Neural cell (in vitro differentiated cells): ENCODE results near the gene VPS13C. TPM values are rescaled to one million over a fixed set of nuclear protein-coding genes. Genes with fewer than 3 reads are reported as not detected.

Experiments
- H2AFZ ChIP-seq: fragments of 200-600, 300-800 bp; sonication (generic), shearing (Covaris generic); 2 replicates; pipeline ENCODE4 v1.6.0; 2014; ENCODE audit warnings: low read depth, mild to moderate bottlenecking, antibody characterized with exemption, low read length, moderate library complexity
- H3F3A ChIP-seq: fragments of 200-600 bp; shearing (Covaris generic); 2 replicates; pipeline ENCODE4 v1.6.1; 2016; ENCODE audit warnings: mild to moderate bottlenecking, moderate library complexity, mixed read lengths, antibody characterized with exemption, low read length; ENCODE audit not compliant: insufficient read depth, poor library complexity, severe bottlenecking
- H3K27ac ChIP-seq: fragments of 200-600, 300-800 bp; sonication (generic), shearing (Covaris generic); 2 replicates; pipeline ENCODE4 v1.5.1; 2014; ENCODE audit warnings: mild to moderate bottlenecking, low read length, moderate library complexity
- H3K27me3 ChIP-seq: fragments of 300-800, 200-600 bp; sonication (generic), shearing (Covaris generic); 2 replicates; pipeline ENCODE4 v1.6.0; 2014; ENCODE audit warnings: mild to moderate bottlenecking, low read depth, low read length, moderate library complexity; ENCODE audit not compliant: insufficient read depth
- H3K36me3 ChIP-seq: fragments of 300-800, 200-600 bp; sonication (generic), shearing (Covaris generic); 2 replicates; pipeline ENCODE4 v1.5.1; 2014; ENCODE audit warnings: mild to moderate bottlenecking, antibody characterized with exemption, low read length, moderate library complexity; ENCODE audit not compliant: insufficient read depth
- H3K4me2 ChIP-seq: fragments of 300-800, 200-600 bp; sonication (generic), shearing (Covaris generic); 2 replicates; pipeline ENCODE4 v1.6.0; 2014; ENCODE audit warnings: mild to moderate bottlenecking, low read length
- H3K4me3 ChIP-seq: fragments of 300-800, 200-600 bp; sonication (generic), shearing (Covaris generic); 2 replicates; pipeline ENCODE4 v1.5.1; 2014; ENCODE audit warnings: mild to moderate bottlenecking, low read length, moderate library complexity
- H3K79me2 ChIP-seq: fragments of 200-600 bp; shearing (Covaris generic); replicated peaks from 2 replicates; pipeline ENCODE4 v1.6.0; 2014; ENCODE audit warnings: mild to moderate bottlenecking, low read length, moderate library complexity; ENCODE audit not compliant: insufficient read depth
- H3K9ac ChIP-seq: fragments of 300-800, 200-600 bp; sonication (generic), shearing (Covaris generic); 2 replicates; pipeline ENCODE4 v1.6.1; 2016; ENCODE audit warnings: mild to moderate bottlenecking, low read length, mixed read lengths
- H3K9me2 ChIP-seq: fragments of 200-600 bp; shearing (Covaris generic); 2 replicates; pipeline ENCODE4 v1.6.1; 2016; ENCODE audit warnings: mild to moderate bottlenecking, low read length, mixed read lengths; ENCODE audit not compliant: insufficient read depth
- H3K9me3 ChIP-seq: fragments of 200-600, 300-800 bp; sonication (generic), shearing (Covaris generic); 2 replicates; pipeline ENCODE4 v1.6.1; 2016; ENCODE audit warnings: mild to moderate bottlenecking, mixed run types, low read length, moderate library complexity, mixed read lengths
- H4K20me1 ChIP-seq: fragments of 200-600 bp; shearing (Covaris generic); 2 replicates; pipeline ENCODE4 v1.6.1; 2016; ENCODE audit warnings: mild to moderate bottlenecking, mixed run types; ENCODE audit not compliant: insufficient read depth
- EP300 ChIP-seq: fragments of 450-650 bp; conservative IDR thresholded peaks from 2 replicates; pipeline ENCODE4 v1.6.1; 2014; ENCODE audit warnings: antibody characterized with exemption, mild to moderate bottlenecking, moderate library complexity; ENCODE audit not compliant: poor library complexity, severe bottlenecking
- EZH2 ChIP-seq: fragments of 200-600, 300-800 bp; shearing (Covaris generic), sonication (generic); IDR thresholded peaks from 2 replicates; pipeline ENCODE4 v1.6.1; 2014; ENCODE audit warnings: antibody characterized with exemption, low read length, borderline replicate concordance, mild to moderate bottlenecking; ENCODE audit not compliant: insufficient read depth, poor library complexity, severe bottlenecking
- MXI1 ChIP-seq: fragments of 450-650 bp; conservative IDR thresholded peaks from 2 replicates; pipeline ENCODE4 v1.6.1; 2014; ENCODE audit warnings: antibody characterized with exemption, mild to moderate bottlenecking; ENCODE audit not compliant: poor library complexity, severe bottlenecking
- POLR2AphosphoS5 ChIP-seq: IDR thresholded peaks from 2 replicates; pipeline ENCODE4 v1.6.1; 2012
- RAD21 ChIP-seq: fragments of 450-650 bp; conservative IDR thresholded peaks from 2 replicates; pipeline ENCODE4 v1.6.1; 2014; ENCODE audit warnings: antibody characterized with exemption, mild to moderate bottlenecking, moderate library complexity
- SMC3 ChIP-seq: fragments of 450-650 bp; conservative IDR thresholded peaks from 2 replicates; pipeline ENCODE4 v1.6.1; 2014; ENCODE audit warnings: antibody characterized with exemption, mild to moderate bottlenecking, moderate library complexity; ENCODE audit not compliant: poor library complexity
- TAF1 ChIP-seq: IDR thresholded peaks from 2 replicates; pipeline ENCODE4 v1.6.1; 2012; ENCODE audit warnings: low read depth
- polyA plus RNA-seq: library from polyadenylated mRNA; depleted of rRNA; stranded (reverse); fragments of >200 nt; gene quantifications from 2 replicates; pipeline ENCODE4 v1.2.3, GENCODE V29; 2014
- TF ChIP-seq, protein P1 (sequence below): fragments of 450-650 bp; IDR thresholded peaks from 2 replicates; pipeline ENCODE4 v1.5.1; 2014; ENCODE audit warnings: antibody characterized with exemption, mild to moderate bottlenecking, moderate library complexity; ENCODE audit not compliant: poor library complexity, severe bottlenecking
- TF ChIP-seq, protein P2 (sequence below): IDR thresholded peaks from 2 replicates; pipeline ENCODE4 v1.6.1; 2012; ENCODE audit warnings: borderline replicate concordance

The VPS13C gene
- polyA plus RNA-seq, 1 donor from 2014 or later = 92.6 TPM

DNA sequence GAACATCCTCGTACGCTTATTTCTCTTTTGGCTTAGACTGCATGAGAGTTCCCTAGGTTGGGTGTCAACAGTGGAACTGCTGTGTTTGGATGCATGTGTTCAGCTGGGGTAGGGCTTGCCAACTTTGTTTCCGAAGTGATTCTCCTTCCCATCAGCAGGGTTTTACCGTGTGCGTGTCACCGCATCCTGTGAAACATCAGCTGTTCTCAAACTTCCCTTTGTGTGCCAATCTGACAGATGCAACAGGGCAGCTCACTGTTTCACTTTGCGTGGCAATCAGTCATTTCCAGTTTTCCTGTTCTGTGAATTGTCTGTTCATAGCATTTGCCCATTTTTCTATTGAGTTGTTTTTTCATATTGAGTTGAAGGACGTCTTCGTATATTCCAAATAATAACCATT is 218.8 kb downstream of the VPS13C start:
- no peaks in the 10 kb centered on the region for H3K79me2 ChIP-seq
- H3K9me2 ChIP-seq = no peaks in the 10 kb centered on the region
- TF ChIP-seq EZH2 (no peak), MXI1 (no peak), TAF1 (no peak), EP300 (no peak), SMC3 (no peak), RAD21 (no peak), POLR2AphosphoS5 (no peak)
- TF ChIP-seq, protein P1, sequence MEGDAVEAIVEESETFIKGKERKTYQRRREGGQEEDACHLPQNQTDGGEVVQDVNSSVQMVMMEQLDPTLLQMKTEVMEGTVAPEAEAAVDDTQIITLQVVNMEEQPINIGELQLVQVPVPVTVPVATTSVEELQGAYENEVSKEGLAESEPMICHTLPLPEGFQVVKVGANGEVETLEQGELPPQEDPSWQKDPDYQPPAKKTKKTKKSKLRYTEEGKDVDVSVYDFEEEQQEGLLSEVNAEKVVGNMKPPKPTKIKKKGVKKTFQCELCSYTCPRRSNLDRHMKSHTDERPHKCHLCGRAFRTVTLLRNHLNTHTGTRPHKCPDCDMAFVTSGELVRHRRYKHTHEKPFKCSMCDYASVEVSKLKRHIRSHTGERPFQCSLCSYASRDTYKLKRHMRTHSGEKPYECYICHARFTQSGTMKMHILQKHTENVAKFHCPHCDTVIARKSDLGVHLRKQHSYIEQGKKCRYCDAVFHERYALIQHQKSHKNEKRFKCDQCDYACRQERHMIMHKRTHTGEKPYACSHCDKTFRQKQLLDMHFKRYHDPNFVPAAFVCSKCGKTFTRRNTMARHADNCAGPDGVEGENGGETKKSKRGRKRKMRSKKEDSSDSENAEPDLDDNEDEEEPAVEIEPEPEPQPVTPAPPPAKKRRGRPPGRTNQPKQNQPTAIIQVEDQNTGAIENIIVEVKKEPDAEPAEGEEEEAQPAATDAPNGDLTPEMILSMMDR = no peak
- TF ChIP-seq, protein P2, sequence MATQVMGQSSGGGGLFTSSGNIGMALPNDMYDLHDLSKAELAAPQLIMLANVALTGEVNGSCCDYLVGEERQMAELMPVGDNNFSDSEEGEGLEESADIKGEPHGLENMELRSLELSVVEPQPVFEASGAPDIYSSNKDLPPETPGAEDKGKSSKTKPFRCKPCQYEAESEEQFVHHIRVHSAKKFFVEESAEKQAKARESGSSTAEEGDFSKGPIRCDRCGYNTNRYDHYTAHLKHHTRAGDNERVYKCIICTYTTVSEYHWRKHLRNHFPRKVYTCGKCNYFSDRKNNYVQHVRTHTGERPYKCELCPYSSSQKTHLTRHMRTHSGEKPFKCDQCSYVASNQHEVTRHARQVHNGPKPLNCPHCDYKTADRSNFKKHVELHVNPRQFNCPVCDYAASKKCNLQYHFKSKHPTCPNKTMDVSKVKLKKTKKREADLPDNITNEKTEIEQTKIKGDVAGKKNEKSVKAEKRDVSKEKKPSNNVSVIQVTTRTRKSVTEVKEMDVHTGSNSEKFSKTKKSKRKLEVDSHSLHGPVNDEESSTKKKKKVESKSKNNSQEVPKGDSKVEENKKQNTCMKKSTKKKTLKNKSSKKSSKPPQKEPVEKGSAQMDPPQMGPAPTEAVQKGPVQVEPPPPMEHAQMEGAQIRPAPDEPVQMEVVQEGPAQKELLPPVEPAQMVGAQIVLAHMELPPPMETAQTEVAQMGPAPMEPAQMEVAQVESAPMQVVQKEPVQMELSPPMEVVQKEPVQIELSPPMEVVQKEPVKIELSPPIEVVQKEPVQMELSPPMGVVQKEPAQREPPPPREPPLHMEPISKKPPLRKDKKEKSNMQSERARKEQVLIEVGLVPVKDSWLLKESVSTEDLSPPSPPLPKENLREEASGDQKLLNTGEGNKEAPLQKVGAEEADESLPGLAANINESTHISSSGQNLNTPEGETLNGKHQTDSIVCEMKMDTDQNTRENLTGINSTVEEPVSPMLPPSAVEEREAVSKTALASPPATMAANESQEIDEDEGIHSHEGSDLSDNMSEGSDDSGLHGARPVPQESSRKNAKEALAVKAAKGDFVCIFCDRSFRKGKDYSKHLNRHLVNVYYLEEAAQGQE = no peak
- no peaks in the 10 kb centered on the region for H3F3A ChIP-seq
- H2AFZ ChIP-seq = no peak overlapping the region
- H4K20me1 ChIP-seq = no peaks in the 10 kb centered on the region
- H3K9me3 ChIP-seq = no peaks in the 10 kb centered on the region
- H3K27me3 ChIP-seq = no peaks in the 10 kb centered on the region
- no peak overlapping the region for H3K4me3 ChIP-seq
- H3K4me2 ChIP-seq = no peak overlapping the region
- H3K9ac ChIP-seq = no peak overlapping the region
- H3K36me3 ChIP-seq = no peaks in the 10 kb centered on the region
- no peak overlapping the region for H3K27ac ChIP-seq

DNA sequence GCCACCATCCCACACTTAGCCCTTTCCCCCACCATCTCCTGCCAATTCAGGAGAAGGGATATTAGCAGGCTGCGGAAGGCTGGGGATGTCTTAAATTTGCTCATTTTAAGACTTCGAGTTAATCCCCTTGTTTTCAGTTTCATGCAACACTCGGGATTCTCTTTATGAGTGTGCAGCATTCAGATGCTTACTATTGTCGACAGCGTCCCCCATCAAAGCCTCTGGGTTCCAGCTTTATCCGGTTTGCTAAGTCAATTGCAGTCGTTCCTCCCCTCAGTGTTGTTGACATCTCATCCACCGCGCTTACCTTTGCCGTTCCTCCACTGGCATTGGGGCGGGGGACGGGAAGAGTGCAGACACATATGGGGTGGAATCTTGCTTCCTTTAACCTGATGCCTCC is 220.2 kb downstream of the VPS13C start:
- Histone ChIP-seq H4K20me1 (no peaks in the 10 kb centered on the region), H3K36me3 (no peaks in the 10 kb centered on the region), H3F3A (no peaks in the 10 kb centered on the region), H3K9me2 (no peaks in the 10 kb centered on the region), H2AFZ (no peak overlapping the region), H3K9ac (no peak overlapping the region), H3K4me2 (no peak overlapping the region), H3K9me3 (no peaks in the 10 kb centered on the region), H3K79me2 (no peaks in the 10 kb centered on the region), H3K4me3 (no peak overlapping the region), H3K27me3 (no peaks in the 10 kb centered on the region), H3K27ac (no peak overlapping the region)
- TF ChIP-seq, protein P1 = no peak
- TF ChIP-seq, protein P2 = no peak
- TF ChIP-seq SMC3 (no peak), EP300 (no peak), EZH2 (no peak), POLR2AphosphoS5 (no peak), MXI1 (no peak), RAD21 (no peak)
